HG03103 (cell line): ENCODE results near the gene CCDC3.

Experiments
- ATAC-seq: cut with Tn5 transposase; IDR thresholded peaks from one replicate; pipeline ENCODE4 v1.9.1; 2021; ENCODE audit warnings: low read depth; ENCODE audit not compliant: unreplicated experiment

Gene CCDC3

GRCh38 chr10:12928571-12928970 is 72.9 kb downstream of the CCDC3 start:
- no peak for ATAC-seq

GRCh38 chr10:12927896-12928295 is 73.6 kb downstream of the CCDC3 start:
- no peak for ATAC-seq

- ATAC-seq, result no peak
Measured at GRCh38 chr10:12925845-12926244, 75.7 kb downstream of the CCDC3 start.

DNA sequence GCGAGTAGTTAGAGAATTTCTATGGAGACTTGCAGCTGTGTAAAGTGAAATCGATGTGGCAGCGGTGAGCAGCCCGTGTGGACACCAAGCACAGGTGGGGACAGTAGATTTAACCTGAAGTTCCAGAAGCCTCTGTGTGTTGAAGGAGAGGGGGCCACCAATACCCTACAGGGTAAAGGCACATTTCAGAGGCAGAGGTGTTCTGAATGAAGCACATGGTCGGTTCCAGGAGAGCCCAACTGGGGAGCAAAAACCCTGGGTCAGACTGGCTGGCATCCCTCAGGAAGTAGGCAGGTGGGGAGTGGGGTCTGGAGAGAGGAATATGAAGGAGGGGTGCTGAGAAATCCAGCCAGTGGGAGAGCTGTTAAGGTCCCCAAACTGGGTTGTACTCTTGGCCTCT is 76.6 kb downstream of the CCDC3 start:
- ATAC-seq, result no peak

GRCh38 chr10:12922117-12922900 is 79.2 kb downstream of the CCDC3 start:
- no peak for ATAC-seq

- no peak for ATAC-seq
Measured at GRCh38 chr10:12921163-12921562, 80.3 kb downstream of the CCDC3 start.

- no peak for ATAC-seq
Measured at GRCh38 chr10:12919574-12919973, 81.9 kb downstream of the CCDC3 start.

- ATAC-seq, result no peak
Measured at GRCh38 chr10:12916587-12916986, 84.9 kb downstream of the CCDC3 start.

- ATAC-seq, result no peak
Measured at GRCh38 chr10:12915637-12916168, 85.8 kb downstream of the CCDC3 start.

DNA sequence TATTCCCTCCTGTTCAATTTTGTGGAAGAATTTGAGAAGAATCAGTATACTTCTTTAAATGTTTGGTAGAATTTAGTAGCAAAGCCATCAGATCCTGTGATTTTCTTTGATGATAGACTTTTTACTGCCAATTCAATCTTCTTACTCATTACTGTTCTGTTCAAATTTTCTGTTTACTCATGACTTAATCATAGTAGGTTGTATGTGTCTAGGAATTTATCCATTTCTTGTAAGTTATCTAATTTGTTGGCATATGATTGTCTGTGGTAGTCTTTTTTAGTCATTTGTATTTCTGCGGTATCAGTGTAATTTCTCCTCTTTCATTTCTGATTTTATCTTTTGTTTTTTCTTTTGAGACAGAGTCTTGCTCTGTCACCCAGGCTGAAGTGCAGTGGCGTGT is 87.4 kb downstream of the CCDC3 start:
- ATAC-seq, result no peak

DNA sequence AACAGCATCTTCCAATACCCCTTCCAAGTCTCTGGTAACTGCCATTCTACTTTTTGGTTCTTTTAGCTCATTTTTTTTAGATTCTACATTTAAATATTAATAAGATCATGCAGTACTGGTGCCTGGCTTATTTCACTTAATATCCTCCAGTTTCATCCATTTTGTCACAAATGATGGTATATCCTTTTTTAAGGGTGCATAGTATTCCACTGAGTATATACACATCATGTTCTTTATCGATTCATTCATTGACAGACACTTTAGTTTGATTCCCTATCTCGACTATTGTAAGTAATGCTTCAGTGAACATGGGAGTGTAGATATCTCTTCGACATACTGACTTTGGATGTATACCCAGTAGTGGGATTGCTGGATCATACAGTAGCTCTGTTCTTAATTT is 89.7 kb downstream of the CCDC3 start:
- no peak for ATAC-seq

DNA sequence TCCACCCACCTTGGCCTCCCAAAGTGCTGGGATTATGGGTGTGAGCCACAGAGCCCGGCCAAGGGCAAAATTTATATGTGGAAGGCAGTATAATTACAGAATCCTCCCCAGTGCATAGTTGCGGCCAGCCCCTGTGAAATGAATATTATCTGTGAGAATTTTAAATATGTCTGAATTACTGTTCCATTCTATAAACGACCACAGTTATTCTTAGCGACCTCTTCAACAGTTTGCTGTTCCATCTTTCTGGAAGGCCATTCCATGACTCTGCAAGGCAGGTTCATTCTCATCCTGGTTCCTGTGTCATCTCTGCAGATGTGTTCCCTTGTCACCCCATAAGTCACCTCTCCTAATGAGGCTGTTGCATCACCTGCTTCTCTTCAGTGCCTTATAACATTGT is 90.7 kb downstream of the CCDC3 start:
- no peak for ATAC-seq

GRCh38 chr10:12909836-12910185 is 91.7 kb downstream of the CCDC3 start:
- no peak for ATAC-seq

DNA sequence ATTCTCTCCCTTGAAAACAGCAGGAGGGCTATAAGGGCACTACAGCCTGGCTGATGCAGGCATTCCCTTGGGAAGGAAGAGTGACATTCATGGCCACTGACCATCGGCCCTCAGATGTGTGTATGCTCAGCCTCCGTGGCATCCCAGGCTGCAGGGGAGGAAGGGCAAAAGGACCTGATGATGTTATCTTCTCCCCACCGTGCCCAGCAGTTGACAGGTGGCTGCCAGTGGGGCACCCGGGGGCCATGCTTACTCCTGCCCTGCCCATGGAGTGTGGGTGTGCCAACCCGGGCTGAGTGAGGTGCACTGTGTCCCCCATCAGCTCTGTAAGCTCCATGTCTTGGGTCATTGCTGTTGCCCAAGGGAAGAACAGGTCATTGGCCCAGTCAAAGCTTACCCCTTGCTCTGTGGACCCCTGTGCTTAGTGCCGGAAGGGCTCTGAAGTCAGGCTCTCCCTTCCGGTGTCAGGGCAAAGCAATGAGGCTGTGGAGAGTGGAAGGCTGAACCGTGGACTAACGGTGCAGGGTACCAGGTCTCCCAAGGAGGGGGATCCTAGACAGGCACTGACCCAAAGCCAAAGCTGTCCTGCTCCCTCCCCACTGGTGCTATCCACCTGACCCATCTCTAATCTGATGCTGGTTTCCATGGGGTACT is 92.2 kb downstream of the CCDC3 start:
- no peak for ATAC-seq

DNA sequence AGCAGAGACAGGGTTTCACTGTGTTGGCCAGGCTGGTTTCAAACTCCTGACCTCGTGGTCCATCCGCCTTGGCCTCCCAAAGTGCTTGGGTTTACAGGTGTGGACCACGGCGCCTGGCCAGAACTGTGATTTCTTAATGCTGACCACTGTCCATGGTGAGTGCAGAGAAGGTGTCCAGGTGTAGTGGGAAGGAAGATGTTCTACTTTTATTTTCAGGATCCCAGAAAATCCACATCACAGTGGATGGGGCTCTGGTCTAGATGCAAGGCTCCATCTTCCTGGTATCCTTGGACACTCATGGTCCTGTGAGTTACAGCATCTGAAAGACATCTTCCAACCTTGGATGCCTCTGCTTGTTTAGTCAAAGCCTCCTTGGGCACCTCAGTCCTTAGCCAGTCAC is 92.7 kb downstream of the CCDC3 start:
- ATAC-seq, result no peak

GRCh38 chr10:12907656-12908055 is 93.9 kb downstream of the CCDC3 start:
- ATAC-seq, result no peak

- ATAC-seq, result no peak
Measured at GRCh38 chr10:12906051-12906541, 95.4 kb downstream of the CCDC3 start.

DNA sequence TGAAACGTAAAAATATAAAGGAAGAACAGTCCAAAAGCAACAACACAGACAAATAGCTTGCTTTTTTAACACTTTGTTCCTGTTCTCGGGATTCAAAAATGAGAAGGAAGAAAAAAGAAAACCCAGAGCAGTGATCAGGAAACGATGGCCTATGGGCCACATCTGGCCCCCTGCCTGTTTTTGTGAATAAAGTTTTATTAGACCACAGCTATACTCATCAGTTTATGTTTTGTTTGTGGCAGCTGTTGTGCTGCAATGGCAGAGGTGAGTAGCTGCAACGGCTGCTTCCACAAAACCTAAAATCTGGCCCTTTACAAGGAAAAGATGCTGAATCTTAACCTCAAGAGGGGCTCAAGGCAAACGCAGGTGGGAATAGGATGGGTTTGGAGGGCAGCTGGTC is 96.4 kb downstream of the CCDC3 start:
- ATAC-seq, result no peak

DNA sequence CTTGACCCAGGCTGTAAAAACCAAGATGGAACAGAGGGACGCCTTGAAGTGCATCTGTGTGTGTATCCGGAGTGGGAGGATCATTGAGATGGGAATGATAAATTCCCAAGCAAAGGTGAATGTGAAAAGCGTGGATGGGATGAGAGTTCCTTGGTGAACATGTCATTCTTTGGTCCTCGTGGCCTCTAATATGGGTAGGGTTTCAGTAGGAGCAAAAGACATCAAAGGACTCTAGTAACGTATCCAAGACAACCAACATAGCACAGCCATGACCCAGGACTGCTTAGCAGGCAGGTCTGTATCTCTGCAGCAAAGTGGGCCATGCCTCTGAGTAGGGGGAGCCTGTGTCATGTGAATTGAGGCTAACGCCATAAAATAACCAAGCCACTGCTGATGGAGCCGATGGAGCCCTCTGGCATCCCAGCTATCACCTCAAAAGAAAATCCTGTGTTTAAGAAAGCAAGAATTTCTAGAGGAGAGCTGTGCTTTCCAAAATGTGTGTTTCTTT is 98.6 kb downstream of the CCDC3 start:
- ATAC-seq, result no peak

DNA sequence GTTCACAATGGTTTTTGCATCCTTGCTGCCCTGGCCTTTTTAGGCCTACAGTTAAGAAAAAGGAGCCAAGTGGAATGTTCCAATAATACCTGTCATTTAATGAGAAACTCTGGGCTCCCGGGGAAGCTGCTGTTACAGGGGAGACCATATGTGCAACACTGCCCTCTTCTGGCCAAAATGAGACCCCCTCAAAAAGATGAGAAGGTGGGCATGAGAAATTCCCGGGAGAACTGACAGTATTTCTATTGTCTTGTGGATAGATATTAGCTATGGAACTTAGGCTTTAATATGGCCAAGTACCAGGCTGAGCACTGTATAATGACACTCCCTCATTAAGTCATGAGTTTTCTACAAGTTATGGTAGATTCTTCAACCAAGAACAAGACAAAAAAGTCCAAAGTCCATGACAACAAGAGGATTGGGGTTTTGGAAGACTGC is 99.4 kb downstream of the CCDC3 start:
- ATAC-seq, result no peak

DNA sequence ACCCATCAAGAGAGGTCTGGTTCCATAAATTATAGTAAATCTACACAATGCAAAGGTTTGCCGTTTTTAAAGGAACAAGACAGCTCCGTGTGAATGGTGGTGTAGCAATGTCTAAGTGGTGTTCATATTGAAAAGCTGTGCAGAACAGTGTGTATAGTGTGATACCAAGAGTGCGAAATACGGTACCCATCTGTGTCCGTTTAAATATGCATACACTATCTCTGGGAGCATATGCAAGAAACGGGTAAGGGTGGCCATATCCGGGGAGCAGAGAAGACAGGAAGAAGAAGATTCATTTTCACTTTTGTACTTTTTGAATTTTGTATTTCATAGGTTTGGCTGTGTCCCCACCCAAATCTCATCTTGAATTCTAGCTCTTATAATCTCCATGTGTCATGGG is 102.0 kb downstream of the CCDC3 start:
- no peak for ATAC-seq

- ATAC-seq, result no peak
Measured at GRCh38 chr10:12898271-12898670, 103.2 kb downstream of the CCDC3 start.
